ENCODE measurements around the gene KPNB1.

- TF ChIP-seq, protein P1, sequence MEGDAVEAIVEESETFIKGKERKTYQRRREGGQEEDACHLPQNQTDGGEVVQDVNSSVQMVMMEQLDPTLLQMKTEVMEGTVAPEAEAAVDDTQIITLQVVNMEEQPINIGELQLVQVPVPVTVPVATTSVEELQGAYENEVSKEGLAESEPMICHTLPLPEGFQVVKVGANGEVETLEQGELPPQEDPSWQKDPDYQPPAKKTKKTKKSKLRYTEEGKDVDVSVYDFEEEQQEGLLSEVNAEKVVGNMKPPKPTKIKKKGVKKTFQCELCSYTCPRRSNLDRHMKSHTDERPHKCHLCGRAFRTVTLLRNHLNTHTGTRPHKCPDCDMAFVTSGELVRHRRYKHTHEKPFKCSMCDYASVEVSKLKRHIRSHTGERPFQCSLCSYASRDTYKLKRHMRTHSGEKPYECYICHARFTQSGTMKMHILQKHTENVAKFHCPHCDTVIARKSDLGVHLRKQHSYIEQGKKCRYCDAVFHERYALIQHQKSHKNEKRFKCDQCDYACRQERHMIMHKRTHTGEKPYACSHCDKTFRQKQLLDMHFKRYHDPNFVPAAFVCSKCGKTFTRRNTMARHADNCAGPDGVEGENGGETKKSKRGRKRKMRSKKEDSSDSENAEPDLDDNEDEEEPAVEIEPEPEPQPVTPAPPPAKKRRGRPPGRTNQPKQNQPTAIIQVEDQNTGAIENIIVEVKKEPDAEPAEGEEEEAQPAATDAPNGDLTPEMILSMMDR (IDR thresholded peaks at IDR 0.05; ENCODE audit: borderline replicate concordance, extremely low read depth, low read length, poor library complexity, severe bottlenecking) = no peak
- TF ChIP-seq EZH2 (IDR thresholded peaks at IDR 0.05; ENCODE audit: borderline replicate concordance, low read depth, low read length, severe bottlenecking) = no peak
These were observed 14.9 kb downstream of the KPNB1 start for GRCh38 chr17:47664624-47664941.
